Erythroblast (primary cell): ENCODE measurements around the gene SYT8.

Experiments used
- DNase-seq, 2 experiments: peaks; one replicate each; lab custom pipeline; 2025; lab: John Stamatoyannopoulos, UW
- GATA1 ChIP-seq: IDR thresholded peaks from 2 replicates; pipeline ENCODE4 v1.6.1; 2011; ENCODE audit warnings: low read depth, mild to moderate bottlenecking, control low read depth, low read length, moderate library complexity
- POLR2A ChIP-seq: IDR thresholded peaks from 2 replicates; pipeline ENCODE4 v1.6.1; 2011; ENCODE audit warnings: mild to moderate bottlenecking, low read length

Gene SYT8

DNA sequence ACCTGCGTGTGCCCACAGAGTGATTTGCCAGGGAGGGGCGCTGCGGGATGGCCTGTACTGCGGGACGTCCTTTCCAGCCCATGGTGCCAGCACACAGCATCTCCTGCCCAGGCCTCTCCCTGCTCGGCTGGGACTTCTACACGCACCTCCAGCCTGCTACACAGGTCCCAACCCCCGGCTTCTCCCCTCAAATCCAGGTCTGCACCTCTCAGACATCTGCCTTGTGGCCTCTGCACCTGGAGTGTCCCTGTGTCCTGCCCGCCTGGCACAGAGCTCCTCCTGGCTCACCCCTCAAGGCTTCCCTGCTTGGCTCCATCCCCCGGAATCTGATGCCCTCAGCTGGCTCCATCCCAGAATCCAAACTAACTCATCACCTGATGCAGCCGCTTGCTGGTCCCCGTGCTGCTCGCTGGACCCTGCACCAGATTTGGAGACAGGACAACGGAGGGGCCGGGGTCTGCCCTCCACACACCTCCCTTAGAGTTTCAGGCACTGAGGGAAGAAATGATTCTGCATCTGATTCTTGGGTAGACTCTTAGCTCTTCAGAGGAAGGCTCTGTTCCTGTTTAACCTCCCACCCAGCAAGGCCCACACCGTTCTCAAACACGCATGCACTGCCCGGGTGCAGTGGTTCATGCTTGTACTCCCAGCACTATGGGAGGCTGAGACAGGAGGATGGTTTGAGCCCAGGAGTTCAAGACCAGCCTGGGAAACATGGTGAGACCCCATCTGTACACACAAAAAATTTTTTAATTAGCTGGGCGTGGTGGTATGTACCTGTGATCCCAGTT, 14.0 kb downstream of the SYT8 start:
- no peak for DNase-seq
- TF ChIP-seq GATA1 (no peak), POLR2A (no peak)

DNA sequence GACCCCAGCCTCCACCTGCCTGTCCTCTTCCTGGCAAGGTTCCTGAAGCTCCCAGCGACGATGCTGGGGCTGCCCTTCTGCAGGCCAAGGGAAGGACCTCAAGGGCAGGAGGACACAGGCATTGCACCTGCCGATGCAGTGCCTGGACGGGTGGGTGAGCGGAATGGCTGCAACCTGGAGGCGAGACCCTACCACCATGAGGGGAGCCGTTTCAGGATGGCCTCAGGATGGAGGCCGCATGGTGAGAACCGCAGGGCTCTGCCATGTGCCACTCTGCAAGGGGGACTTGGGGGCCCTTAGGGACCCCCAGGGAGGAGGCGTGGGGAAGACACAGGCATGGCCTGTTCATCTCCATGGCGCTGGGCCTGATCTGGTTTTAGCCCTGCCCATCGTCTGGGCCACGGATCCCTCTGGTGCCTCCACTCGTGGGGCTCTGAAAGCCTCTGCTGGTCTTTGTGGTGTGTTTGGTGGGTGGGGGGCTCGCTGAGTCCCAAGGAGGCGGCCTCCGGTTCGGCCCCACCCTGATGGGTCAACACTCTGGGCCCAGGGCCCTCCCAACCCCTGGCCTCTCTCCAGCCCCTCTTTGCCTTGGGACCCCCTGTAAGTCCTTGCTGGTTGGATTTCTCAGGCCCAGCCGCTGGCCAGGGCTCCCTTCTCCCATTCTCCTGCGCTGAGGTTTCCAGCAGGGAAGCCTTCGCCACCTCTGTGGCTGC, 16.8 kb downstream of the SYT8 start:
- DNase-seq: no peak
- TF ChIP-seq POLR2A (no peak), GATA1 (no peak)

- no peak for DNase-seq
Measured at GRCh38 chr11:1852271-1852876, 17.6 kb downstream of the SYT8 start.

DNA sequence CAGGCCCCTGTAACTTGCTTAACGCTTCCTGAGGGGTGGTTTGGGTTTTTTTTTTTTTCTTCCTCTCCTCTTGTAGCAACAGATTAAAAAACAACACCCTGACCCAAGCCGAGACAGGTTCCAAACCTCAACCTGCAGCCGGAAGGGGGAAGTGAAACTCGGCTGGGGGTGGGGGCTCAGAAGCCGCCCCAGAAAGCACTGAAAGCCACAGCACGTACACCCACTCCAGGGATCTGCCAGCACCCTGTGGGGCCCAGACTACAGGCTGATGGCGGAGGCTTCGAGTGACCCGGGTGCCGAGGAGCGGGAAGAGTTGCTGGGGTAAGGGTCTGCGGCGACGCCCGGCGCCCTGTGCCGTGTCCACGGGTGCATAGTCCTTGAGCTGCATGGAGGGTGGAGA, 18.1 kb downstream of the SYT8 start, which contains the start of gene LSP1:
LSP1 (plus strand) TSS at position 208 of the 400 bp plus-strand sequence; CDS start at position 269, 61 bp downstream.
- TF ChIP-seq GATA1 (no peak), POLR2A (no peak)
- no peak for DNase-seq

More at GRCh38 chr11:1852271-1852876, 17.6 kb downstream of the SYT8 start:
- TF ChIP-seq GATA1: no peak
- TF ChIP-seq POLR2A: no peak

GRCh38 chr11:1853376-1854131, 18.8 kb downstream of the SYT8 start:
- no peak for DNase-seq
- TF ChIP-seq POLR2A (no peak), GATA1 (no peak)

- TF ChIP-seq GATA1 (no peak), POLR2A (no peak)
- no peak for DNase-seq
Measured at GRCh38 chr11:1854132-1854948, 19.6 kb downstream of the SYT8 start.

DNA sequence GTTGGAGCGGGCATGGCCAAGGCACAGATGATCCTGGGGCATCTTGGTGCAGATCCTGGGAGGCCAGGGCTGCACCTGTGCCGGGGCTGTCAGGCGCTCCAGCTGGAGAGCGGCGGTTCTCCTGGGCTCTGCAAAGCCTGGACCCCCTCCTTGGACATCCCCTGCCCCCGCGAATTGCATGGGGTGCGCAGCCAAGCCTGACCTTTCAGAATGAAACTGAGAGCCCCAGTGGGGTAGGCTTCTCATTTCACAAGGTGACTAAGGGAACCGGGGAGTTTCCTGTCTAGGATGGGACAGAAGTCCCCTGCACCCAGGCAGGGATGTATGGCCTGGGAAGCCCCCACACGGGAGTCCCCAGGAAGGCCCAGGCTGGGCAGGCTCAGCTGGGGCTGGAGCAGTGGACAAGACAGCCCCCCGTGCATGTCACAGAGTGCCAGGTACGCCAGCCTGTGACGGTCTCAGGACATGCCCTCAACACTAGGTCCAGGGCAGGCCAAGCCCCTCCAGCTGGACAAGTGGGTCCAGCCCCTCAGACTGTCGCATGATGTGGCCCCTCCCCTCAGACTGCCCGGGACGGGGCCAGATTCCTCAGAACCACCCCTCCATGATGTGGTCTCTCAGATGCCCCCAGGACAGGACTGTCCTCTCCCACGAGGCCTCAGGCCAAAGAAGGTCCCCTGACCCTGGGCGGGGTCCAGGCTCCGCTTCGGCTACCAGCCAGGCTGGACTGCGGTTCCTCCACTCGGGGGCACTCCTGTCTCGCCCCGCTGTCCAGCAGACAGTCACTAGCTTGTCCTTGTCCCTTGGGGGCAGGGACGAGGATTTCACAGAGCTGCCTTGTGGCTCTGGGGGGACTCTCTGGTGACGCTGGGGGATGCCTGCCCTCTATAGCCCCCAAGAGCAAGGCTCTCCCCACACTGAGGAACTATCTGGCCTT, 20.4 kb downstream of the SYT8 start:
- DNase-seq: no peak

GRCh38 chr11:1855886-1856265, 21.1 kb downstream of the SYT8 start:
- no peak for TF ChIP-seq POLR2A
- no peak for TF ChIP-seq GATA1
- DNase-seq: no peak

More for the DNA sequence above, 20.4 kb downstream of the SYT8 start:
- TF ChIP-seq POLR2A: no peak
- no peak for TF ChIP-seq GATA1

- TF ChIP-seq POLR2A (no peak), GATA1 (no peak)
- no peak for DNase-seq
Measured at GRCh38 chr11:1856306-1857005, 21.7 kb downstream of the SYT8 start.

- TF ChIP-seq GATA1: no peak
- TF ChIP-seq POLR2A: no peak
Measured at GRCh38 chr11:1857064-1857463, 22.3 kb downstream of the SYT8 start.

GRCh38 chr11:1858154-1858553, 23.4 kb downstream of the SYT8 start:
- DNase-seq: no peak
- TF ChIP-seq GATA1 (no peak), POLR2A (no peak)

More at GRCh38 chr11:1857064-1857463, 22.3 kb downstream of the SYT8 start:
- DNase-seq: no peak
